GM12892 (cell line): Measurements from ENCODE around the gene CALM3.

Experiments used
- POLR2A ChIP-seq: IDR thresholded peaks from 2 replicates; pipeline ENCODE4 v1.6.1; 2011; ENCODE audit warnings: low read depth, low read length, control low read depth
- POLR2AphosphoS5 ChIP-seq: IDR thresholded peaks from 2 replicates; pipeline ENCODE4 v1.6.1; 2011; ENCODE audit warnings: low read depth, low read length, control low read depth
- TAF1 ChIP-seq: IDR thresholded peaks from 2 replicates; pipeline ENCODE4 v1.6.1; 2011; ENCODE audit warnings: low read depth, mild to moderate bottlenecking, control low read depth, low read length, borderline replicate concordance

DNA sequence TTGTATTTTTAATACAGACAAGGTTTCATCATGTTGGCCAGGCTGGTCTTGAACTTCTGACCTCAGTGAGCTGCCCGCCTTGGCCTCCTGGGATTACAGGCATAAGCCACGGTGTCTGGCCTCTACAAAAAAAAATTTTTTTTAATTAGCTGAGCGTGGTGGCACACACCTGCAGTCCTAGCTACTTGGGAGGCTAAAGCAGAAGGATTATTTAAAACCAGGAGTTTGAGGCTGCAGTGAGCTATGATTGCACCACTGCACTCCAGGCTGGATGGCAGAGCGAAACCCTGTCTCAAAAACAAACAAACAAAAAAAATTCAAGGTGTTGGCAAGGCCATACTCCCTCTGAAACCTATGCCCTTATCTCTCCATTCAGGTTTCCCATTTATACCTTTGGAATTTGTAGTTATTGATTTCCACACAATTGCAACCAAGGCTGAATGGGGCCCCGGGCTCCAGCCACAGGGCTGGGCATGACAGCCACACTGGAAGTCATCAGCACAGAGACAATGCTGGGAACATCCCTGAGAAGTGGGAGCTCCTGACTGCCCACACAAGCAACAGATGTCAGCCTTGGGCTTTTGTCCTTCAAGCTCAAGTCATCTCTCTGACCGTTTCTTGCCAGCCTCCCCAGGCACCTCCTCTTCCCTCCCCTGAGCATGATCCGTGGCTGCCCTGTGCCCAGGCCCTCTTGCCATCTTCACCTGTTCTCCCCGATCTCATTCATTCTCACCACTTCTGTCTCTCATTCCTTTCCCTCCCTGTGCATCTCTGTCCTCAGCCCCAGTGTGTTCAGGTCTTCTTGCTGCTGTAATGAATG lies 27.2 kb upstream of the CALM3 start:
- no peak for TF ChIP-seq POLR2A
- TF ChIP-seq POLR2AphosphoS5: no peak
- TF ChIP-seq TAF1: no peak
